HG03558 (cell line): Measurements from ENCODE around the gene PTPRS.

Experiments used
- ATAC-seq: cut with Tn5 transposase; IDR thresholded peaks from one replicate; pipeline ENCODE4 v1.9.1; 2021; ENCODE audit warnings: moderate number of reproducible peaks; ENCODE audit not compliant: unreplicated experiment; ENCODE audit errors: extremely low read depth

Gene PTPRS

GRCh38 chr19:5355693-5356092 is 15.1 kb upstream of the PTPRS start:
- no peak for ATAC-seq

- no peak for ATAC-seq
These were observed 14.5 kb upstream of the PTPRS start for GRCh38 chr19:5355076-5355475.

- no peak for ATAC-seq
These were observed 13.8 kb upstream of the PTPRS start for GRCh38 chr19:5354403-5354802.

GRCh38 chr19:5352229-5352763 is 11.7 kb upstream of the PTPRS start:
- ATAC-seq, result no peak

- ATAC-seq, result no peak
These were observed 11.2 kb upstream of the PTPRS start for GRCh38 chr19:5351731-5352228.

GRCh38 chr19:5349041-5349440 is 8.4 kb upstream of the PTPRS start:
- no peak for ATAC-seq

- no peak for ATAC-seq
These were observed 5.3 kb upstream of the PTPRS start for GRCh38 chr19:5345895-5346386.

- no peak for ATAC-seq
These were observed 3.2 kb upstream of the PTPRS start for GRCh38 chr19:5343848-5344247.

- no peak for ATAC-seq
These were observed 2.1 kb upstream of the PTPRS start for GRCh38 chr19:5342573-5343201.

GRCh38 chr19:5341981-5342380 is 1.4 kb upstream of the PTPRS start:
- no peak for ATAC-seq

GRCh38 chr19:5341448-5341820 is 822 bp upstream of the PTPRS start:
- no peak for ATAC-seq

GRCh38 chr19:5339950-5340636 is 519 bp downstream of the PTPRS start:
- ATAC-seq, result no peak

GRCh38 chr19:5339198-5339949 is 1.2 kb downstream of the PTPRS start:
- ATAC-seq, result no peak

- no peak for ATAC-seq
These were observed 1.9 kb downstream of the PTPRS start for GRCh38 chr19:5338656-5339197.

- ATAC-seq, result no peak
These were observed 2.6 kb downstream of the PTPRS start for GRCh38 chr19:5337708-5338655.

GRCh38 chr19:5337126-5337525 is 3.5 kb downstream of the PTPRS start:
- ATAC-seq, result no peak

- no peak for ATAC-seq
These were observed 4.2 kb downstream of the PTPRS start for GRCh38 chr19:5336195-5336965.

- no peak for ATAC-seq
These were observed 5.0 kb downstream of the PTPRS start for GRCh38 chr19:5335593-5335992.
